ENCODE measurements around the gene CECR2.

GRCh38 chr22:17518406-17518805 is 149.1 kb downstream of the CECR2 start:
- no peak for TF ChIP-seq TCF7 (IDR thresholded peaks at IDR 0.05; ENCODE audit: borderline replicate concordance)
- no peak for TF ChIP-seq ETV6 (conservative IDR thresholded peaks at IDR 0.05 in 1 of 2, IDR thresholded peaks at IDR 0.05 in 1 of 2; ENCODE audit: borderline replicate concordance in 1 of 2, low read depth in 1 of 2)
- TF ChIP-seq EZH2 (IDR thresholded peaks at IDR 0.05; ENCODE audit: borderline replicate concordance, control insufficient read depth, low read depth, low read length): no peak
- TF ChIP-seq EGR1 (IDR thresholded peaks at IDR 0.05; ENCODE audit: borderline replicate concordance in 1 of 2, low read depth in 2 of 2, low read length in 2 of 2): no peak
- no peak for TF ChIP-seq FOS (IDR thresholded peaks at IDR 0.05; ENCODE audit: borderline replicate concordance, extremely low read depth, insufficient read length)
- TF ChIP-seq SPI1 (IDR thresholded peaks at IDR 0.05; ENCODE audit: borderline replicate concordance, insufficient read depth, low read depth, low read length): no peak
- no peak for TF ChIP-seq ZNF384 (IDR thresholded peaks at IDR 0.05; ENCODE audit: borderline replicate concordance, low read depth, low read length)
- TF ChIP-seq YY1 (IDR thresholded peaks at IDR 0.05; ENCODE audit: low read depth, low read length): no peak
- no peak for TF ChIP-seq USF1 (IDR thresholded peaks at IDR 0.05; ENCODE audit: borderline replicate concordance, extremely low read length, insufficient read depth, low read depth, low read length)
- no peak for TF ChIP-seq CTCF (IDR thresholded peaks at IDR 0.05 in 2 of 3, conservative IDR thresholded peaks at IDR 0.05 in 1 of 3; ENCODE audit: control insufficient read depth in 2 of 3, extremely low read depth in 1 of 3, insufficient read depth in 1 of 3, low read depth in 3 of 3, low read length in 3 of 3)
